ENCODE results near the gene CHMP3.
"Not testable (repeated sequence)": the region's sequence is repeated elsewhere in the genome, so short reads cannot be mapped to it uniquely, and the experiment has no call there.

Gene CHMP3

GRCh38 chr2:86549440-86549839, 13.8 kb downstream of the CHMP3 start:
- not testable (repeated sequence) for DNase-seq (ENCODE audit: low spot score)

GRCh38 chr2:86548913-86549396, 14.3 kb downstream of the CHMP3 start:
- DNase-seq (ENCODE audit: low spot score) = not testable (repeated sequence)

GRCh38 chr2:86548165-86548912, 14.9 kb downstream of the CHMP3 start:
- DNase-seq (ENCODE audit: low spot score) = not testable (repeated sequence)

- not testable (repeated sequence) for DNase-seq (ENCODE audit: low spot score)
Observed at GRCh38 chr2:86545296-86545924, 17.8 kb downstream of the CHMP3 start.

- not testable (repeated sequence) for DNase-seq (ENCODE audit: low spot score)
Observed at GRCh38 chr2:86544278-86545099, 18.8 kb downstream of the CHMP3 start.

GRCh38 chr2:86543793-86544192, 19.4 kb downstream of the CHMP3 start:
- DNase-seq (ENCODE audit: low spot score) = no peak

- DNase-seq (ENCODE audit: low spot score) = no peak
Observed at GRCh38 chr2:86543335-86543734, 19.9 kb downstream of the CHMP3 start.

- no peak for DNase-seq (ENCODE audit: low spot score)
Observed at GRCh38 chr2:86542814-86543213, 20.4 kb downstream of the CHMP3 start.

GRCh38 chr2:86541334-86541733, 21.9 kb downstream of the CHMP3 start:
- DNase-seq (ENCODE audit: low spot score) = no peak

GRCh38 chr2:86533589-86533988, 29.7 kb downstream of the CHMP3 start:
- DNase-seq (ENCODE audit: low spot score) = no peak

DNA sequence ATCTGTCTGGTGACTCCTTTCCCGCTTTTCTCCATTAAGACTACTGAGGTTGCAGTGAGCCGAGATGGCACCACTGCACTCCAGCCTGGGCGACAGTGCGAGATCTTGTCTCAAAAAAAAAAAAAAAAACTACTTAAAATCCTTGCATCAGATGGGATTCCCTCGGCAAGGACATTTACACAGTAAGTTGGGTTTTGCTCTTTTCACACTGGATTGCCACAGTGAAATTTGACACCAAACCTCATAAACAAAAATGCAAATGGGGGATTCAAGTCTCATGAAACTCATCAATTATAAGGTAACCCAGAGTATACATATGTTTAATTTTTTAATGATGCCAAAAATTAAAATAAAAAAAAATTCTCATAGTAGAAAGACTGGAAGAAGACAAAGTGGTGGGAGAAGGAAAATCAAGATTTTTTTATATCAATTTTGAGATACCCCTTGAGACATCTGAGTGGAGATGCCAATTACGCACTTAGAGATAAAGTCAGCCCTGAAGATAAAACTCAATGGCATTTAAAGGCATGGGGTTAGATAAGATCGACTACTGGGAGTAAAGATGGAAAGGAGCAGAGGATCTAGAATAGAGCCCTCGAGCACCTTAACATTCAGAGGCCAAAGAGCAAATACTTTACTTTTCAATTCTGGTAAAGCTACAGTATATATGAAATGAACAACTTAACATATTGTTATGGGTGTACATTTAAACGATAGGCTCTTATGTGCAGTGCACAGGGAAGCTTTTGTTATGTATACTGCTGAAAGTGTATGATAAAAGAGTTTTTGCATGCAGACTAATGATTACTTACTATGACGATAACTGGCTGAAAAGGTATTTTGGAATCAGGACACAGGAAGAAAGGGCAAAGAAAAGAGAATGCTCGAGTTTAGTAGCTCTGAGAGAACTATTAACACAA, 37.6 kb downstream of the CHMP3 start:
- DNase-seq (ENCODE audit: low spot score) = no peak

GRCh38 chr2:86523491-86523890, 39.8 kb downstream of the CHMP3 start:
- no peak for DNase-seq (ENCODE audit: low spot score)

DNA sequence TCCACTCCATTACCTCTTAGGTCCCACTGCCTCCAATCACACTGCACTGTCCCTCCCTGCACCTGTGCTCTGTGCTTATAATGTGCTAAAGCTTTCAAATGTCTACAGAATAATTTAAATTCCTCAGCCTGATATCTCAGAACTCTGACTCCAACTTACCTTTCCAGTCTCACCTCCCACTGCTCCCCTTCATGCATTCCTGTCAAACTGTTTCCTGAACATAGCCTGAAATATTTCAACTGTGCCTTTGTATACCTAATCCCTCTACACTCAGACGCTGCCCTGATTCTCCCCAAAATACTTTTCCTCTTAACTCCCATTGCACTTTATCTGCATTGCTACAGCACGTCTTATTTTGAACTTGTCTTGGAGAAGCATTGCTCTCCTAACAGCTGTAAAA, 40.5 kb downstream of the CHMP3 start:
- no peak for DNase-seq (ENCODE audit: low spot score)

DNA sequence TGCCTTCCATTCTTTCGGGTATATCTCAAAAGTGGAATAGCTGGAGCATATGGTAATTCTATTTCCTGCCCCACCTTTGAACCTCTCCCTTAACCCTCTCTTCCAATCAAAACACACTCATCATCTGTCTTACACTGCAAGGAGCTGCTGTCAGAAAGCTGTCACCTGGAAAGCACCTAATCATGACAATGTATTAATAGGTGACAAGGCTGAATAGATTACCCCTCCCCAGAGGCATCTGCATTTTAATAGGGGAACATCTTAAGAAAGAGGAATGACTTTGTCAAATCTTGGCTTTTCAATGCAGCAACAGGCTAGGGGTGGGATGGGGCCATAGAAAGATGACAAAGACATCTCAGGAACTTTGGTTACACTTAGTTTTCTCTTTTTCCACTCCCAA, 41.3 kb downstream of the CHMP3 start:
- no peak for DNase-seq (ENCODE audit: low spot score)

GRCh38 chr2:86520153-86520552, 43.1 kb downstream of the CHMP3 start:
- DNase-seq (ENCODE audit: low spot score) = no peak

GRCh38 chr2:86519349-86519748, 43.9 kb downstream of the CHMP3 start:
- DNase-seq (ENCODE audit: low spot score) = no peak

DNA sequence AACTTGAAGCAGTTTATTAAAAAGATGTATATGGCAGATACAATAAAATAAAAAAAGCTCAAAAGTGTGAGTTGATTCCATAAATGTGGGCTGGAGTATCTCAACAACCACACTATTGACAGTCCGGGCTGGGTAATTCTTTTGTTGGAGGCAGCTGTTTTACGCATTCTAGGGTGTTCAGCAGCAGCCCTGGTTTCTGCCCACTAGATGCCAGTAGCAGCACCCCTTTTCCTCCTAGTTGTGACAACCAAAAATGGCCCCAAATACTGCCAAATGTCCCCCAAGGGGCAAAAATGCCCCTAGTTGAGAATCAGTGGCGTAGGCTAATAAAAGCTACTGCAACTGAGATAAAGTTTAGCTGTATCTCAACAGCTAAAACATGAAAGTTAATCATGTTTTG, 44.8 kb downstream of the CHMP3 start:
- no peak for DNase-seq (ENCODE audit: low spot score)

- DNase-seq (ENCODE audit: low spot score) = no peak
Observed at GRCh38 chr2:86513948-86514660, 49.1 kb downstream of the CHMP3 start.

DNA sequence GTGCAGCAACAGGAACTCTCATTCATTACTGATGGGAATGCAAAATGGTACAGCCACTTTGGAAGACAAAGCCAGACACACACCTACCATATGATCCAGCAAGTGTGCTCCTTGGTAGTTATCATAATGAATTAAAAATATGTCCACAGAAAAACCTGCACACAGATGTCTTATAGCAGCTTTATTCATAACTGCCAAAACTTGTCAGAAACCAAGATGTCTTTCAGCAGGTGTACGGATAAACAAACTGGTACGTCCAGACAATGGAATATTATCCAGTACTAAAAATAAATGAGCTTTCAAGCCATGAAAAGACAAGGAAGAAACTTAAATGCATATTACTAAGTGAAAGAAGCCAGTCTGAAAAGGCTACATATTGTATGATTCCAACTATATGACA, 50.4 kb downstream of the CHMP3 start:
- DNase-seq (ENCODE audit: low spot score) = no peak

GRCh38 chr2:86512034-86512433, 51.2 kb downstream of the CHMP3 start:
- DNase-seq (ENCODE audit: low spot score) = no peak

DNA sequence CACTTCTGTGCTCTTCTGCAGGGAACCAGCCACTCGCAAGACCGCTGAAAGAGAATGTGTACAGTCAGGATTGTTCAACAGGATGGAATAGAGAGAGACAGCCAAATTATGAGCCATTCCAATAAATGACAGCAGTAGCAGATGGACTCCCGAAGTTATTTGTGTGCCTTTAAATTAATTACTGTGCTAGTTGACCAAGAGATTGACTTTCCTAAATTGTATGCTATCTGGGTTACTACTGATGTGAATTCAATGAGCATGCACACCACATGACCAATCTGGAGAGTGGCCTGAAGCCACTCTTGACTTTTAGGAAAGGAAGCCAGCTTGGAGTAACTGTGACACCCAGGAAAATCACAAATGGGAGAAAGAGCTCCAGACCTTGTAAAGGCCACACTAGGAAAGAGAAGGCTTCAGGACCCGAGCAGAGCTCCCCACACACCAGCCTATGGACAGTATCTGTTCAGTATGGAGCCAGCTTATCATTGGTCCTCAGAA, 52.8 kb downstream of the CHMP3 start:
- no peak for DNase-seq (ENCODE audit: low spot score)

Measured in hepatic stellate cell (primary cell).